Measurements from ENCODE around the gene WNT4. TPM values are rescaled to one million over a fixed set of nuclear protein-coding genes. Genes with fewer than 3 reads are reported as not detected.

WNT4 gene
- total and polyA plus RNA-seq, 2 of the 8 experiments (the other 6 are each of a cell fraction or from before 2014, with no cell fraction given) = 1.3 to 6.6 TPM

- TF ChIP-seq RXRA (IDR thresholded peaks at IDR 0.05; ENCODE audit: insufficient read depth, low read depth, low read length) = no peak
- TF ChIP-seq CHD1 (IDR thresholded peaks at IDR 0.05; ENCODE audit: low read depth, low read length) = no peak
- no peak for TF ChIP-seq BCL11A (IDR thresholded peaks at IDR 0.05; ENCODE audit: low read depth in 2 of 2, low read length in 2 of 2)
- TF ChIP-seq CBX5 (IDR thresholded peaks at IDR 0.05; ENCODE audit: low read depth, low read length) = no peak
- no peak for TF ChIP-seq SIN3A (conservative IDR thresholded peaks at IDR 0.05 in 1 of 2, IDR thresholded peaks at IDR 0.05 in 1 of 2; ENCODE audit: low read depth in 1 of 2, low read length in 2 of 2)
- TF ChIP-seq, protein P1, sequence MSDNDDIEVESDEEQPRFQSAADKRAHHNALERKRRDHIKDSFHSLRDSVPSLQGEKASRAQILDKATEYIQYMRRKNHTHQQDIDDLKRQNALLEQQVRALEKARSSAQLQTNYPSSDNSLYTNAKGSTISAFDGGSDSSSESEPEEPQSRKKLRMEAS (IDR thresholded peaks at IDR 0.05) = no peak
- no peak for TF ChIP-seq CREB1 (IDR thresholded peaks at IDR 0.05)
Measured at GRCh38 chr1:22153660-22154437, 11.0 kb upstream of the WNT4 start (continued).
